ENCODE results near the gene B4GALT4. TPM values are rescaled to one million over a fixed set of nuclear protein-coding genes. Genes with fewer than 3 reads are reported as not detected.
A peak's percentile ranks its signal among the peaks of the same experiment; 100 is the strongest.
"Not testable (repeated sequence)": the region's sequence is repeated elsewhere in the genome, so short reads cannot be mapped to it uniquely, and the experiment has no call there.

Gene B4GALT4
- total RNA-seq, 4 donors from 2014 or later: 15.6 to 23.9 (median 17.5) TPM

GRCh38 chr3:119279101-119279554, 38.5 kb upstream of the B4GALT4 start:
- no peak overlapping the region for H3K4me3 ChIP-seq
- no peaks in the 10 kb centered on the region for H3K36me3 ChIP-seq
- WGBS, 2 donors (ENCODE audit: low coverage in 1 of 2): 42% methylated on average over 2 to 4 of the region's 6 CpGs
- H3K9me3 ChIP-seq: peaks cover 0 to 6% (median 0%) of the 10 kb centered on the region in 3 donors
- ATAC-seq: peak; percentile 79
- TF ChIP-seq CTCF (IDR thresholded peaks at IDR 0.05) (no peak), EP300 (IDR thresholded peaks at IDR 0.05) (no peak), POLR2A (IDR thresholded peaks at IDR 0.05) (no peak), POLR2AphosphoS5 (IDR thresholded peaks at IDR 0.05) (no peak)
- peak overlapping the region in 3 of 4 donors; percentile 67 to 80 (median 69) for H3K27ac ChIP-seq
- H3K4me1 ChIP-seq: peaks cover 0 to 14% (median 0%) of the 10 kb centered on the region in 3 donors
- H3K27me3 ChIP-seq: no peaks in the 10 kb centered on the region

- TF ChIP-seq EP300 (IDR thresholded peaks at IDR 0.05) (no peak), CTCF (IDR thresholded peaks at IDR 0.05) (no peak), POLR2A (IDR thresholded peaks at IDR 0.05) (no peak), POLR2AphosphoS5 (IDR thresholded peaks at IDR 0.05) (no peak)
- Histone ChIP-seq H3K27ac (no peak overlapping the region), H3K4me1 (peaks cover 0 to 14% (median 0%) of the 10 kb centered on the region in 3 donors), H3K27me3 (no peaks in the 10 kb centered on the region), H3K36me3 (no peaks in the 10 kb centered on the region), H3K9me3 (no peaks in the 10 kb centered on the region), H3K4me3 (no peak overlapping the region)
- 83 to 84% methylated on average over 2 to 5 of the region's 5 CpGs for WGBS, 2 donors (ENCODE audit: low coverage in 1 of 2)
- ATAC-seq: no peak
These were observed 36.0 kb upstream of the B4GALT4 start for GRCh38 chr3:119276680-119277079.

DNA sequence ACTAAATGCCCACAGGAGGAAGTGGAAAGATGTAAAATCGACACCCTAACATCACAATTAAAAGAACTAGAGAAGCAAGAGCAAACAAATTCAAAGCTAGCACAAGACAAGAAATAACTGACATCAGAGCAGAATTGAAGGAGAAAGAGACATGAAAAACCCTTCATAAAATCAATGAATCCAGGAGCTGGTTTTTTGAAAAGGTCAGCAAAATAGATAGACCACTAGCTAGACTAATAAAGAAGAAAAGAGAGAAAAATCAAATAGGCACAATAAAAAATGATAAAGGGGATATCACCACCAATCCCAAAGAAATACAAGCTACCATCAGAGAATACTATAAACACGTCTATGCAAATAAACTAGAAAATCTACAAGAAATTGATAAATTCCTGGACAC, 29.5 kb upstream of the B4GALT4 start:
- not testable (repeated sequence) for H3K27ac ChIP-seq, H3K36me3 ChIP-seq, ATAC-seq, H3K4me3 ChIP-seq, H3K27me3 ChIP-seq, H3K9me3 ChIP-seq, H3K4me1 ChIP-seq
- WGBS, 2 donors (ENCODE audit: low coverage in 1 of 2): 74 to 80% methylated on average over 1 to 2 of the region's 2 CpGs

DNA sequence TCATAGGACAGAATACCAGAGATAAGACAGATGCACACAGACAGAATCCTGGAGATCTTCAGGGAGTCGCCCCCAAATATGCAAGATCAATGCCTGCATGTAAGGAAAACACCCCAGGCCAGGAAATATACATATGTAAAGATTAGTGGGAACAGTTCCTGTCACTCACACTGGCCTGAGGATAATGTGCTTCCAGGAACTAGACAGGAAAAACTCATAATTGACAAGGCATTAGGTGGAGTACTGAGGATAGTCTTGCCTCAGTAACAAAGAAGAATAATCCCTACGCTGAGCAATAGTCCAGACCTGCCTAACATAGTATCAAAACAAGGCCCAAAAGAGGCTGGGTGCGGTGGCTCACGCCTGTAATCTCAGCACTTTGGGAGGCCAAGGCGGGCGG, 20.4 kb upstream of the B4GALT4 start:
- H3K4me1 ChIP-seq: no peaks in the 10 kb centered on the region
- H3K27me3 ChIP-seq: no peaks in the 10 kb centered on the region
- H3K4me3 ChIP-seq: no peak overlapping the region
- no peaks in the 10 kb centered on the region for H3K9me3 ChIP-seq
- H3K27ac ChIP-seq: no peak overlapping the region
- no peak for ATAC-seq
- no peaks in the 10 kb centered on the region for H3K36me3 ChIP-seq
- TF ChIP-seq POLR2AphosphoS5 (IDR thresholded peaks at IDR 0.05) (no peak), POLR2A (IDR thresholded peaks at IDR 0.05) (no peak), CTCF (IDR thresholded peaks at IDR 0.05) (no peak), EP300 (IDR thresholded peaks at IDR 0.05) (no peak)
- WGBS, 2 donors (ENCODE audit: low coverage in 1 of 2): 45 to 83% methylated on average over 1 to 2 of the region's 6 CpGs

GRCh38 chr3:119259821-119260220, 19.1 kb upstream of the B4GALT4 start:
- 86 to 100% methylated on average over 1 to 4 of the region's 4 CpGs for WGBS, 2 donors (ENCODE audit: low coverage in 1 of 2)
- Histone ChIP-seq H3K4me3 (no peak overlapping the region), H3K27me3 (no peaks in the 10 kb centered on the region), H3K4me1 (no peaks in the 10 kb centered on the region), H3K9me3 (no peaks in the 10 kb centered on the region), H3K27ac (no peak overlapping the region), H3K36me3 (no peaks in the 10 kb centered on the region)
- TF ChIP-seq CTCF (IDR thresholded peaks at IDR 0.05) (no peak), EP300 (IDR thresholded peaks at IDR 0.05) (no peak), POLR2A (IDR thresholded peaks at IDR 0.05) (no peak), POLR2AphosphoS5 (IDR thresholded peaks at IDR 0.05) (no peak)
- no peak for ATAC-seq

All from gastroesophageal sphincter (tissue), 4 donors.